Thyroid gland (tissue), 4 donors: ENCODE data around the gene EMC6. TPM values are rescaled to one million over a fixed set of nuclear protein-coding genes. Genes with fewer than 3 reads are reported as not detected.

ENCODE experiments used
- DNase-seq, 2 donors: peaks; one replicate each; pipeline ENCODE4 v3.0.0-alpha.2; 2019
- H3K27ac ChIP-seq, 3 donors: fragments of 200-600 bp; sonication (generic); 1 replicate in 2 of 3; 2 replicates in 1 of 3; pipeline ENCODE4 v1.5.1; 2016 to 2019; ENCODE audit warnings: mild to moderate bottlenecking in 1 of 3, moderate library complexity in 1 of 3
- H3K27me3 ChIP-seq: fragments of 200-600 bp; sonication (generic); one replicate; pipeline ENCODE4 v1.5.1; 2019
- H3K36me3 ChIP-seq, 2 donors: fragments of 200-600 bp; sonication (generic); one replicate each; pipeline ENCODE4 v1.5.1; 2016 to 2019
- H3K4me1 ChIP-seq, 2 donors: fragments of 200-600 bp; sonication (generic); one replicate each; pipeline ENCODE4 v1.5.1; 2017 to 2019
- H3K4me3 ChIP-seq, 3 donors: fragments of 200-600 bp; sonication (generic); replicated peaks in 1 of 3; 1 replicate in 2 of 3; 2 replicates in 1 of 3; pipeline ENCODE4 v1.5.1; 2016; ENCODE audit warnings: mild to moderate bottlenecking in 1 of 3
- H3K9me3 ChIP-seq: fragments of 200-600 bp; sonication (generic); one replicate; pipeline ENCODE4 v1.5.1; 2017
- CTCF ChIP-seq, 6 experiments: fragments of 200-600 bp in 3 of 6; fragments of 450-650 bp in 3 of 6; sonication (generic) in 3 of 6; IDR thresholded peaks; one replicate each; pipeline ENCODE4 v1.5.1; 2016 to 2019; ENCODE audit warnings: antibody characterized with exemption in 6 of 6, mild to moderate bottlenecking in 2 of 6, inconsistent platforms in 1 of 6, moderate library complexity in 1 of 6
- POLR2A ChIP-seq, 2 donors: fragments of 450-650 bp; IDR thresholded peaks; one replicate each; pipeline ENCODE4 v1.6.1; 2017; ENCODE audit warnings: antibody characterized with exemption in 2 of 2, mild to moderate bottlenecking in 2 of 2, moderate library complexity in 1 of 2
- WGBS, 2 donors: methylation state at CpG; one replicate each; pipeline ENCODE4 v1.1.5; 2017; 5-methylcytosine and 5-hydroxymethylcytosine counted together
- intact Hi-C: fragments of 100-400 bp; cut with DNase I; formaldehyde crosslinking; loops from one replicate; pipeline ENCODE4 v1.15.1; 2023
- total RNA-seq, 4 donors: library from RNA; depleted of rRNA; stranded (reverse); fragments of >200 nt; gene quantifications; one replicate each; pipeline ENCODE4 v1.2.3, GENCODE V29; 2016

The EMC6 gene
- total RNA-seq, 4 donors from 2014 or later, result 4.1 to 17.3 (median 11.5) TPM

GRCh38 chr17:3688027-3688553 is 19.5 kb downstream of the EMC6 start:
- Histone ChIP-seq H3K27me3 (no peaks in the 10 kb centered on the region), H3K27ac (no peak overlapping the region), H3K9me3 (no peaks in the 10 kb centered on the region), H3K4me3 (no peak overlapping the region), H3K4me1 (no peaks in the 10 kb centered on the region), H3K36me3 (no peaks in the 10 kb centered on the region)
- TF ChIP-seq POLR2A (IDR thresholded peaks at IDR 0.05) (no peak), CTCF (IDR thresholded peaks at IDR 0.05) (no peak)
- intact Hi-C loops, result no loop called here
- DNase-seq, result no peak
- WGBS, 2 donors, result 37 to 46% methylated on average over 11 to 13 of the region's 19 CpGs

- no peak overlapping the region for H3K4me3 ChIP-seq
- H3K9me3 ChIP-seq, result no peaks in the 10 kb centered on the region
- 51 to 81% methylated on average over 4 of the region's 14 CpGs for WGBS, 2 donors
- no peak for TF ChIP-seq CTCF (IDR thresholded peaks at IDR 0.05)
- no peak for TF ChIP-seq POLR2A (IDR thresholded peaks at IDR 0.05)
- intact Hi-C loops, result no loop called here
- no peaks in the 10 kb centered on the region for H3K36me3 ChIP-seq
- DNase-seq, result no peak
- no peaks in the 10 kb centered on the region for H3K27me3 ChIP-seq
- no peaks in the 10 kb centered on the region for H3K4me1 ChIP-seq
- H3K27ac ChIP-seq, result no peak overlapping the region
These were observed 20.2 kb downstream of the EMC6 start for GRCh38 chr17:3688852-3689261.

- WGBS, 2 donors, result 90 to 93% methylated on average over 30 to 38 of the region's 44 CpGs
- intact Hi-C loops, result no loop called here
These were observed 20.9 kb downstream of the EMC6 start for GRCh38 chr17:3689262-3690093.

GRCh38 chr17:3690094-3690715 is 21.6 kb downstream of the EMC6 start:
- peaks cover 3% of the 10 kb centered on the region for H3K27me3 ChIP-seq
- H3K9me3 ChIP-seq, result no peaks in the 10 kb centered on the region
- WGBS, 2 donors, result 66 to 83% methylated on average over 11 to 18 of the region's 22 CpGs
- H3K4me1 ChIP-seq, result peaks cover 0 to 3% of the 10 kb centered on the region in 2 donors
- H3K4me3 ChIP-seq, result no peak overlapping the region
- DNase-seq, result no peak
- H3K27ac ChIP-seq, result no peak overlapping the region
- H3K36me3 ChIP-seq, result no peaks in the 10 kb centered on the region
- intact Hi-C loops, result no loop called here
- TF ChIP-seq POLR2A (IDR thresholded peaks at IDR 0.05) (no peak), CTCF (IDR thresholded peaks at IDR 0.05) (no peak)

More at GRCh38 chr17:3689262-3690093, 20.9 kb downstream of the EMC6 start:
- TF ChIP-seq CTCF (IDR thresholded peaks at IDR 0.05), result no peak
- no peak for TF ChIP-seq POLR2A (IDR thresholded peaks at IDR 0.05)
- H3K4me3 ChIP-seq, result no peak overlapping the region
- no peaks in the 10 kb centered on the region for H3K9me3 ChIP-seq
- no peak overlapping the region for H3K27ac ChIP-seq
- no peaks in the 10 kb centered on the region for H3K27me3 ChIP-seq
- no peaks in the 10 kb centered on the region for H3K36me3 ChIP-seq
- DNase-seq, result no peak
- H3K4me1 ChIP-seq, result no peaks in the 10 kb centered on the region

GRCh38 chr17:3691617-3692067 is 23.0 kb downstream of the EMC6 start:
- 72 to 83% methylated on average over 8 to 16 of the region's 16 CpGs for WGBS, 2 donors
- no peak overlapping the region for H3K4me3 ChIP-seq
- H3K36me3 ChIP-seq, result no peaks in the 10 kb centered on the region
- no peak for DNase-seq
- H3K4me1 ChIP-seq, result peaks cover 7 to 14% of the 10 kb centered on the region in 2 donors
- H3K9me3 ChIP-seq, result no peaks in the 10 kb centered on the region
- intact Hi-C loops, result no loop called here
- no peak overlapping the region for H3K27ac ChIP-seq
- no peak for TF ChIP-seq CTCF (IDR thresholded peaks at IDR 0.05)
- no peak for TF ChIP-seq POLR2A (IDR thresholded peaks at IDR 0.05)
- H3K27me3 ChIP-seq, result peaks cover 3% of the 10 kb centered on the region
